SK-N-MC (cell line): ENCODE measurements around the gene CCT3.
"Not testable (repeated sequence)": the region's sequence is repeated elsewhere in the genome, so short reads cannot be mapped to it uniquely, and the experiment has no call there.

Experiments used
- DNase-seq: peaks from one replicate; pipeline ENCODE4 v3.0.0-alpha.2; 2011; ENCODE audit warnings: low read depth, low spot score
- H3K27ac ChIP-seq: fragments of 200-600 bp; sonication (generic); 2 replicates; pipeline ENCODE4 v1.5.1; 2016; ENCODE audit warnings: mixed run types
- H3K36me3 ChIP-seq: fragments of 200-600 bp; sonication (generic); 2 replicates; pipeline ENCODE4 v1.6.1; 2017; ENCODE audit warnings: antibody characterized with exemption, low read length, mixed read lengths; ENCODE audit not compliant: insufficient read depth
- H3K4me3 ChIP-seq: fragments of 200-600 bp; sonication (generic); 2 replicates; pipeline ENCODE4 v1.5.1; 2016
- H3K9ac ChIP-seq: fragments of 200-600 bp; sonication (generic); 2 replicates; pipeline ENCODE4 v1.8.0; 2017; ENCODE audit warnings: mixed run types, mixed read lengths; ENCODE audit not compliant: insufficient read length
- H3K9me3 ChIP-seq: fragments of 200-600 bp; sonication (generic); 2 replicates; pipeline ENCODE4 v1.6.1; 2017; ENCODE audit warnings: low read depth, mild to moderate bottlenecking, antibody characterized with exemption, low read length, moderate library complexity, mixed read lengths
- EZH2 ChIP-seq: fragments of 200-600 bp; sonication (generic); IDR thresholded peaks from one replicate; pipeline ENCODE4 v1.6.1; 2017; ENCODE audit warnings: antibody characterized with exemption
- FOXP2 ChIP-seq: optimal IDR thresholded peaks from 2 replicates; pipeline ENCODE3; 2011; ENCODE audit warnings: mild to moderate bottlenecking, moderate library complexity; ENCODE audit not compliant: insufficient read depth; ENCODE audit errors: extremely low read length, control extremely low read depth
- POLR2AphosphoS5 ChIP-seq: IDR thresholded peaks from 2 replicates; pipeline ENCODE4 v1.6.1; 2012; ENCODE audit warnings: mild to moderate bottlenecking, low read depth, low read length, borderline replicate concordance

CCT3 gene

GRCh38 chr1:156342166-156342955 is 4.3 kb upstream of the CCT3 start:
- H3K4me3 ChIP-seq, result no peak overlapping the region; the same call in 1 of the 2 replicates
- peak overlapping the region; percentile 47 for H3K9ac ChIP-seq
- no peaks in the 10 kb centered on the region for H3K36me3 ChIP-seq
- no peaks in the 10 kb centered on the region for H3K9me3 ChIP-seq
- H3K27ac ChIP-seq, result no peak overlapping the region
- no peak for TF ChIP-seq EZH2
- no peak for TF ChIP-seq POLR2AphosphoS5
- TF ChIP-seq FOXP2, result no peak
- no peak for DNase-seq

GRCh38 chr1:156337888-156338179 is 258 bp downstream of the CCT3 start:
- H3K27ac ChIP-seq, result peak overlapping the region; percentile 47
- no peaks in the 10 kb centered on the region for H3K9me3 ChIP-seq
- no peak for DNase-seq
- H3K36me3 ChIP-seq, result peaks cover 42% of the 10 kb centered on the region
- peak overlapping the region; percentile 91 for H3K9ac ChIP-seq
- TF ChIP-seq POLR2AphosphoS5, result no peak
- TF ChIP-seq FOXP2, result no peak
- TF ChIP-seq EZH2, result no peak
- peak overlapping the region; percentile 90 for H3K4me3 ChIP-seq

- no peak for DNase-seq
- Histone ChIP-seq H3K27ac (peak overlapping the region; percentile 47), H3K36me3 (peaks cover 48% of the 10 kb centered on the region), H3K9me3 (no peaks in the 10 kb centered on the region), H3K4me3 (peak overlapping the region; percentile 90), H3K9ac (peak overlapping the region; percentile 91)
- TF ChIP-seq FOXP2 (no peak), EZH2 (no peak), POLR2AphosphoS5 (no peak)
Measured at GRCh38 chr1:156337052-156337887, 822 bp downstream of the CCT3 start.

GRCh38 chr1:156336242-156336641 is 1.9 kb downstream of the CCT3 start:
- no peak for DNase-seq
- TF ChIP-seq EZH2 (no peak), POLR2AphosphoS5 (no peak), FOXP2 (no peak)
- H3K9ac ChIP-seq, result peak overlapping the region; percentile 91

GRCh38 chr1:156323179-156323578 is 14.9 kb downstream of the CCT3 start:
- not testable (repeated sequence) for DNase-seq, H3K4me3 ChIP-seq
- H3K36me3 ChIP-seq, result peaks cover 75% of the 10 kb centered on the region

More at GRCh38 chr1:156336242-156336641, 1.9 kb downstream of the CCT3 start:
- H3K9me3 ChIP-seq, result no peaks in the 10 kb centered on the region
- H3K4me3 ChIP-seq, result peak overlapping the region; percentile 90
- H3K27ac ChIP-seq, result peak overlapping the region; percentile 1; the same call in 1 of the 2 replicates
- peaks cover 54% of the 10 kb centered on the region for H3K36me3 ChIP-seq

GRCh38 chr1:156320560-156320959 is 17.5 kb downstream of the CCT3 start:
- Histone ChIP-seq H3K27ac (no peak overlapping the region), H3K36me3 (peaks cover 89% of the 10 kb centered on the region)
- no peak for DNase-seq

More at GRCh38 chr1:156323179-156323578, 14.9 kb downstream of the CCT3 start:
- H3K9ac ChIP-seq, H3K9me3 ChIP-seq, H3K27ac ChIP-seq: not testable (repeated sequence)

GRCh38 chr1:156319664-156320063 is 18.4 kb downstream of the CCT3 start:
- no peaks in the 10 kb centered on the region for H3K9me3 ChIP-seq
- no peak for DNase-seq

More at GRCh38 chr1:156320560-156320959, 17.5 kb downstream of the CCT3 start:
- Histone ChIP-seq H3K9me3 (no peaks in the 10 kb centered on the region), H3K9ac (no peak overlapping the region), H3K4me3 (no peak overlapping the region)
- TF ChIP-seq FOXP2 (no peak), POLR2AphosphoS5 (peak; percentile 17; the same call in 1 of the 2 replicates), EZH2 (no peak)

GRCh38 chr1:156316909-156317308 is 21.2 kb downstream of the CCT3 start:
- no peak overlapping the region for H3K4me3 ChIP-seq
- no peaks in the 10 kb centered on the region for H3K9me3 ChIP-seq
- H3K27ac ChIP-seq, result no peak overlapping the region
- no peak overlapping the region for H3K9ac ChIP-seq
- H3K36me3 ChIP-seq, result peaks cover 99% of the 10 kb centered on the region
- no peak for DNase-seq
- TF ChIP-seq EZH2, result no peak

More at GRCh38 chr1:156319664-156320063, 18.4 kb downstream of the CCT3 start:
- TF ChIP-seq POLR2AphosphoS5, result no peak
- H3K9ac ChIP-seq, result no peak overlapping the region
- H3K27ac ChIP-seq, result no peak overlapping the region
- H3K4me3 ChIP-seq, result no peak overlapping the region
- peaks cover 89% of the 10 kb centered on the region for H3K36me3 ChIP-seq
